Colon (tissue), 2 donors: ENCODE results near the gene FAR2.

Experiments used
- FAIRE-seq: peaks from 2 replicates; lab custom pipeline; 2012; peaks lifted over from hg19 to GRCh38; lab: Jason Lieb, UNC
- donor health status: control.
- donor health status: control.

Gene FAR2

DNA sequence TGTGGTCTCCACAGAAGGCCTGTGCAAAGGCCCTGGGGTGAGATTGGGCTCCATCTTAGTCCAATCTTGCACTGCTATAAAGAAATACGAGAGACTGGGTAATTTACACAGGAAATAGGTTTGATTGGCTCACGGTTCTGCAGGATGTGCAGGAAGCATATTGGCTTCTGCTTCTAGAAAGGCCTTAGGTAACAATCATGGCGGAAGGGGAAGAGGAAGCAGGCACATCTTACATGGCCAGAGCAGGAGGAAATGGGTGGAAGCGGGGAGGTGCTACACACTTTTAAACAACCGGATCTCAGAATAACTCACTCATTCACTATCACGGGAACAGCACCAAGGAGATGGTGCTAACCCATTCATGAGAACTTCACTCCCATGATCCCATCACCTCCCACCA is 55.4 kb downstream of the FAR2 start:
- FAIRE-seq, result no peak

GRCh38 chr12:29207120-29207519 is 58.0 kb downstream of the FAR2 start:
- FAIRE-seq, result no peak

DNA sequence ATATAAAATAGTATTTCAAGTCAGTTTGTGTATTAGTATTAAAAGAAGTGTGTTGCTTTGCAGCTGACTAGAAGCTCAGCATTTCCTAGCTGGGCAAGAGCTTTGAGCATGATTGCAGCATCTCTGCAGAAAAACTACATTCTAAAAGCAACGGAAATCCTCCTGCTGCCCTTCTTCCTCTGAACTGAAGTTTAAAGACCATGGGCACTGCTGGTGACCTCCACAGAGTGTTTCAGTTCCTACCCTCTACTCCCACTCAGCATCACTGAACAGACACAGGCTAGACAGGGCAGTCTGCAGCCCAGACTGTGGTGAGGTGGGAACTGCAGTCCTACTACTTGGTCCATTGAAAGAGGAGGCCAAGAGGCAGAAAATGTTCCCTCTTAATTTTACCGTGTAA is 59.0 kb downstream of the FAR2 start:
- FAIRE-seq, result no peak

- no peak for FAIRE-seq
Observed at GRCh38 chr12:29208936-29209701, 60.0 kb downstream of the FAR2 start.

DNA sequence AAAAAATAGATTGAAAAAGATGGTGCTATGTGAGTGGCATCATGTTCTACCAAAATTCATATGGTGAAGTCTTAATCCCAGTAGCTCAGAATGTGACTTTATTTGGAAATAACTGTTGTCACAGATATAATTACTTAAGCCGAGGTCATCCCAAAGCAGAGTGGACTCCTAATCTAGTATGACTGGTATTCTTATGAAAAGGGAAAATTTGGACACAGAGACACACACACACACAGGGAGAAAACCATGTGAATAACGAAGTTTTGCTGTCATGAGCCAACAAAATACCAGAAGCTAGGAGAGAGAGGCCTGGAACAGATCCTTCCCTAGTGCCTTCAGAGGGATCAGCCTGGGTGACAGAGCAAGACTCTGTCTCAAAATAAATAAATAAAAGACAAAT is 62.6 kb downstream of the FAR2 start:
- no peak for FAIRE-seq

DNA sequence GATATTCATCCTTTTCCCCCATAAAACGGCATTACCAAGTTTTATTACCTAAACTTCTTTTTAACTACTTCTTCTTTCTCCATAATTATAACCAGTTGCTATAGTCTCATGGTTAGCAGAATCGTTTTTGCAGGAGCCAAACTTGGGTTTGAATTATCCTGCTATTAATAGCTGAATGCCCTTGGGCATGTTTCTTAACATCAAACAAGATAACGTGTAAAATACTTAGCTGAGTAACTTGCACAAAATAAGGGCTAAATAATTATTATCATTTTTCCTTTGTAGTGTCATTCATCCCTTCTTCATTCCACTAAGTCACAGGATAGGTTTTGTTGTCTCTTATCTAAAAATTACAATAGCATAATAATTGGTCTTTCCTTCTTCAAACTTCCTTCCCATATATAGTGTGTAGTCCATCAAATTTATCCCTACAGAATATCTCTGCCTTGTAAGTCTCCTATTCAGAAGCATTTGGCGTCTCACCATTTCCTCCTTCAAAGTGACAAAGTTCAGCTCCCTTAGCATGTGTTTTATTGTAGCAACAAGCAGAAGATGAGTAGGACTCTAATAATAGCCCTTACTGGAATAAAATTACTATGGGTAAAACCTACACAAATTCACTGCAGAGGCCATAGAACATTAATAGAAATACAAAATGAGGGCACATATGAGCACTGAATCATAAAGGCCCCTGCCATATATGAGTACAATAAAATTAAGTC is 63.8 kb downstream of the FAR2 start:
- FAIRE-seq, result no peak

DNA sequence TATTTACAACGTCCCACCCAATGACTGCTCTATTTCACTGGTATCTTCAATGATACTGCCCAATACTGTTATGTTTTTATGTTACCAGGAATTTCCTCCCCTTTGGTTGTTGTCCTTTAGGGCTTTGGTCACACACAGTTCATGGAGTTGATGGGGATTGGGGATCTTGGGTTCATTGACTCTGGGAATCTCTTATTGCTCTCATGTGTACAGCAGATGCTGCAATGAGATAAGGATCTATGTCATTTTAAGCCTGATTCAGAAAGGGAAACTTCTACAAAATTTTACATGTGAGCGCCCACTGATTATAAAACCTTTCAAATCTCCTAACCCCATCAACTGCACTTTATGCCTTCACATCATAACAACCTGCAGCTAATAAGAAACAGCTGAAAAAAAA is 67.2 kb downstream of the FAR2 start:
- no peak for FAIRE-seq

DNA sequence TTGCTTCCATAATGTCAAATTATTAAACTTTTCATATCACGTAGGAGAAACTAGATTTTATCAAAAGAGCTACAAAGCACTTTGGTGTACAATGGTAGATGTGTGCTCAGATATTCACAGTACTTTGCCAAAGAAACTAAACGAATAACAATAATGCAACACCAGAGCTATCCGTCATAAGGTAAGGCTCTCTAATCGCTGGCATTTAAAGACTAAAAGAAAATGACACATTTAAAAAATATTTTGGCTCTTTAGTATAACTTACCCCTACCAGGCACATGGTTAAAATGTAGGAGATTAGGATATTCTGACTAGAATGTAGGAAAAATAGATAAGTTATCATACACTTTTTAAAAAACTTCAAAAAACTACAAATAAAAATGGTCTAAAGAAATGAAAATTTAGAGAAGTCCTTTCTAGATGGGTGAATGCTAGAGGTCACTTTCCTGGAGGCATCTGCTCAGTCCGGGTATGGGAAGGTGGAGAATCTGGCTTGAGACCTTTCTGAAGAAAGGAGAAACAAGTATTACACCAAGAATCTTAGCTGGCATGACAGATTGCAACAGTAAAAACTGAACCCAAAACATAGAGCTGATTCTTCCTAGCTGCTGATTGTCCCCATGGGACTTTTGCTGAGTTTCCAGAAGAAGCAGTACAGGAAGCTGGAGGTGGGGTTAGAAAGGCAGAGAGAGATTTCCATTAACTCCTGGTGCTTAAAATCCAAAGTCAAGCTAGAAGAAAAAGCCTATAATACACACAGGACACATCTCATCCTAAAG is 67.9 kb downstream of the FAR2 start:
- FAIRE-seq, result no peak

DNA sequence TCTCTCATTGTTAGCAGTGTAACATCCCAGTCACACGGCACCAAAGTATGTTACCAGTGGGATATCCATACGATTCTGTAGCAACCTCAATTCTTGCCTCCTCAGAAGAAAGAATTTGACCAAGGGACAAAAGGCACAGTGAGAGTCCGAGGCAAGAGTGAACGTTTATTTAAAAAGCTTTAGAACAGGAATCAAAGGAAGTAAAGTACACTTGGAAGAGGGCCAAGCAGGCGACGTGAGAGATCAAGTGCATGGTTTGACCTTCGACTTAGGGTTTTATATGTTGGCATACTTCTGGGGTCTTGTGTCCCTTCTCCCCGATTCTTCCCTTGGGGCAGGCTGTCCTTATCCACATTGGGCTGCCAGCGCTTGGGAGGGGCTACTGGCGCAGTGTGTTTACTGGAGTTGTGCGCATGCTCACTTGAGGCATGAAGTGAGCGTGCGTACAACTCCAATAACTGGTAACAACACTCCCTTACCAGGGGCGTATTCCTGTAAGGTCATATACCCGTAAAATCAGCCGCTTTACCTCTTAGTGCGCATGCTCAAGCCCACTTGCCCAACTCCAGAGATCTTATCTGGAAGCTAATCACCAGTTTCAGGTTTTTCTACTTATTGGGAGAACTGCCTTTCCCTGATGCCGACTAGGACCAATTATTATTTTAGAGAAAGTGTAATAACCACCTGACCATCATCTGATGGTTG is 71.7 kb downstream of the FAR2 start:
- no peak for FAIRE-seq

DNA sequence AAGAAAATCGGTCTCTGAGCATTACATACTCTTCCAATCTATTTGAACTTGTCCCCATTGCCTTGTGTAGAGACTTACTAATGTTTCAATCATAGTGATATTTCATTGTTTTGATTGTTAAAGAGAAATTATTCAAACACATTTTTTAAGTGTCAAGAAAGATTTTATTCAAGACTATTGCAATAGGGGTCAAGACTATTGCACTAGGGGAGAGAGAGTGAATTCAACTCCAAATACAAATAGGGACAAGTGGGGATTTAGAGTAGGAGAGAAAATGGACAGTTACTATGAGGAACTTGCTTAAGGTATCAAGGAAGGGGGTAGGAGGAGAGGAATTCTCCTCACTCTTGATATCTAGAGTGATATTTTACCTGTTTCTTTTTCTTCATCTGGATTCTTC is 73.1 kb downstream of the FAR2 start:
- no peak for FAIRE-seq

- FAIRE-seq, result no peak
Observed at GRCh38 chr12:29223426-29223825, 74.3 kb downstream of the FAR2 start.

- no peak for FAIRE-seq
Observed at GRCh38 chr12:29223956-29224543, 75.0 kb downstream of the FAR2 start.

DNA sequence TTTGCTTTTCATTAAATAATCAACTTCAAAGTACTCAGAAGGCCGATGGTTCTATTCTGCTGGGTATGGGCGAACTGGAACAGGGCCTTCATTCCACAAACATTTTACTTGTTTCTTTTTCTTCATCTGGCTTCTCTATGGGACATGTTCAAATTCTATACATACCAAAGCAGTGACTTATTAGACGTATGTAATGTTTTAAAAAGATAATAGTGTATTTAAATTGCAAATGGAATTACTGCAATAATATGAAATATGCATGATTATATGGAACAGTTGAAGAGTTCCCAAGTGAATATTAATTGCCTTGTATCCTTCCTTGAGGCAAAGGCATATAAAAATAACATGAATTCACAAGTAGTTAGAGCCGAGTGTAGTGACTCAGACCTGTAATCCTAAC is 75.5 kb downstream of the FAR2 start:
- no peak for FAIRE-seq

GRCh38 chr12:29225834-29226233 is 76.8 kb downstream of the FAR2 start:
- no peak for FAIRE-seq

DNA sequence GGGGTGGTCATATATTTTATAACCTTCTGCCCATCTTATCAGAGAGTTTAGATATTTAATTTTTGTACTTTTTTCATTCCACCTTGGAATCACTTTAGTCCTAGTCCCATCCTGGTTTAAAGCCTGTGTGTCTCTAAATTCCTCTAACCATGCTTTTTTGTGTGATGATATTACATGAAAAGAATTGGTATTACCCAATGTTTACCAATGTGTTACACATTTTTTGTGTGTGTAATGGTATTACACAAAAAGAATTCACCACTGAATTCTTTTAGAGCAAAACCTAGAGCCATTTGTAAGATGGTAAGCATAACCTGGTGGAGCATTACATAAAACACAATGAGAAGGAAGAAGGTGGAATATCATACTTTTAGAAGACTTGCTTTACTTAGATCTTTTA is 77.5 kb downstream of the FAR2 start:
- FAIRE-seq, result no peak

GRCh38 chr12:29228474-29229157 is 79.5 kb downstream of the FAR2 start:
- no peak for FAIRE-seq

DNA sequence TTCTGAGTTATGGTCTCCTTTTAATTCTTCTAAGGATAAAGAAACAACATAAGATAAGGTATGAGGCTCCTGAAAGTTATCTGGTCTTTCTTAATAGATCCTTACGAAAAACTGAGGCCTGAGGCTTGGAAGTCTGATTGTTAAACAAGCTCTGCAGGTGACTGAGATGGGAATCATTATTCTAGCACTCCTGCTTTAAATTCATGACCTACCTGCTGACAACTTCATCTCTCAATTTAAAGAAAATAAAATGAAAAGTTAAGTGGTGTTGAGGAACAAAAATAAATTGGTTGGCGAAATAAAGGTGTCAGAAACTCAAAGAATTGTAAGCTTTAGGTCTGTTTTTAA is 80.1 kb downstream of the FAR2 start:
- no peak for FAIRE-seq

DNA sequence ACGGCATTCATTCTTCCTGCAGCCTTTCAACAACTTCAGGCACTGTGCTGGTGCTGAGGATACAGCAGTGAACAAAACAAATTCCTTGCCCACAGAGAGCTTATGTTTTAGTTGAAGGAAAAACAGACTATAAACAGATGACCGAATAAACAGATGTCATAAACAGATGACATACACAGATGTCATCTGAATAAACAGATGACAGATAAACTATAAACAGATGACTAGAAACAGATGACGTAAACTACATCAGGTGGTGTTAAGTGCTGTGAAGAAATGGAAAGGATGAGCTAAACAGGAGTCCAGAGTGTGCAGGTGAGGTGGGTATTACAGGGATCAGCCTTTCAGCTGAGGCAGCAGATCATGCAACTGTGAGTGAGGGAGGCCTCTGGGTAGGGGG is 80.9 kb downstream of the FAR2 start:
- FAIRE-seq, result no peak

GRCh38 chr12:29230800-29231560 is 81.9 kb downstream of the FAR2 start:
- no peak for FAIRE-seq

- no peak for FAIRE-seq
Observed at GRCh38 chr12:29232086-29232485, 83.0 kb downstream of the FAR2 start.

- no peak for FAIRE-seq
Observed at GRCh38 chr12:29234552-29234951, 85.5 kb downstream of the FAR2 start.
